HepG2 (cell line): ENCODE measurements around the gene SNAP23. TPM values are rescaled to one million over a fixed set of nuclear protein-coding genes. Genes with fewer than 3 reads are reported as not detected.
A peak's percentile ranks its signal among the peaks of the same experiment; 100 is the strongest.

Experiments used
- AGO1 ChIP-seq: fragments of 200-400 bp; formaldehyde crosslinking; IDR thresholded peaks from 2 replicates; pipeline ENCODE4 v1.6.1; 2017; ENCODE audit warnings: mild to moderate bottlenecking, low read depth, low read length, moderate library complexity; ENCODE audit not compliant: poor library complexity, severe bottlenecking
- AHR ChIP-seq: IDR thresholded peaks from 2 replicates; pipeline ENCODE4 v1.6.1; 2018; ENCODE audit warnings: missing genetic modification reagents, missing compliant biosample characterization
- ATF7 ChIP-seq, 2 experiments: fragments of 450-650 bp in 1 of 2; sonication (generic) in 1 of 2; formaldehyde crosslinking in 1 of 2; IDR thresholded peaks; 2 replicates each; pipeline versions ENCODE4 v1.4.0 to v1.6.1; 2016 to 2020; ENCODE audit warnings: antibody characterized with exemption in 1 of 2, mild to moderate bottlenecking in 1 of 2, missing genetic modification reagents in 1 of 2
- CHCHD3 ChIP-seq: sonication (generic); formaldehyde crosslinking; IDR thresholded peaks from 2 replicates; pipeline ENCODE4 v1.8.0; 2022; ENCODE audit warnings: mild to moderate bottlenecking, missing genetic modification reagents, moderate library complexity
- GLMP ChIP-seq: sonication (generic); formaldehyde crosslinking; IDR thresholded peaks from 2 replicates; pipeline ENCODE4 v1.9.0; 2021; ENCODE audit warnings: missing genetic modification reagents, mild to moderate bottlenecking, borderline replicate concordance
- HNRNPLL ChIP-seq: fragments of 200-400 bp; formaldehyde crosslinking; IDR thresholded peaks from 2 replicates; pipeline ENCODE4 v1.6.1; 2017; ENCODE audit warnings: mild to moderate bottlenecking, low read depth, low read length; ENCODE audit not compliant: poor library complexity, severe bottlenecking
- NCOA1 ChIP-seq: sonication (generic); formaldehyde crosslinking; IDR thresholded peaks from 2 replicates; pipeline ENCODE4 v1.9.0; 2021; ENCODE audit warnings: missing genetic modification reagents
- NFYC ChIP-seq: IDR thresholded peaks from 2 replicates; pipeline ENCODE4 v1.6.1; 2016; ENCODE audit warnings: missing genetic modification reagents, missing compliant biosample characterization
- RARA ChIP-seq: IDR thresholded peaks from 2 replicates; pipeline ENCODE4 v1.6.1; 2016; ENCODE audit warnings: missing genetic modification reagents, missing compliant biosample characterization
- SALL2 ChIP-seq: sonication (generic); formaldehyde crosslinking; IDR thresholded peaks from 2 replicates; pipeline ENCODE4 v1.8.1; 2023; ENCODE audit warnings: mild to moderate bottlenecking, missing genetic modification reagents, inconsistent platforms
- SETDB1 ChIP-seq: sonication (generic); formaldehyde crosslinking; IDR thresholded peaks from 2 replicates; pipeline ENCODE4 v1.5.1; 2020; ENCODE audit warnings: missing genetic modification reagents, mild to moderate bottlenecking, borderline replicate concordance
- XRCC5 ChIP-seq: fragments of 200-400 bp; formaldehyde crosslinking; optimal IDR thresholded peaks from 2 replicates; pipeline ENCODE3; 2017; ENCODE audit warnings: mild to moderate bottlenecking, low read length
- ZC3H13 ChIP-seq: sonication (generic); formaldehyde crosslinking; IDR thresholded peaks from 2 replicates; pipeline ENCODE4 v1.8.1; 2023; ENCODE audit warnings: mild to moderate bottlenecking, missing genetic modification reagents, moderate library complexity
- ZNF207 ChIP-seq: fragments of 450-650 bp; IDR thresholded peaks from 2 replicates; pipeline ENCODE4 v1.6.1; 2016; ENCODE audit warnings: antibody characterized with exemption, borderline replicate concordance
- ZNF24 ChIP-seq: fragments of 450-650 bp; IDR thresholded peaks from 2 replicates; pipeline ENCODE4 v1.6.1; 2017; ENCODE audit warnings: antibody characterized with exemption, mild to moderate bottlenecking
- ZNF3 ChIP-seq: IDR thresholded peaks from 2 replicates; pipeline ENCODE4 v1.7.0; 2017; ENCODE audit warnings: inconsistent platforms
- ZNF333 ChIP-seq: sonication (generic); formaldehyde crosslinking; IDR thresholded peaks from 2 replicates; pipeline ENCODE4 v1.4.0; 2020; ENCODE audit warnings: mild to moderate bottlenecking, missing genetic modification reagents, borderline replicate concordance
- ZNF441 ChIP-seq: sonication (generic); formaldehyde crosslinking; IDR thresholded peaks from 2 replicates; pipeline ENCODE4 v1.7.0; 2021; ENCODE audit warnings: missing genetic modification reagents, borderline replicate concordance
- ZNF468 ChIP-seq: sonication (generic); formaldehyde crosslinking; IDR thresholded peaks from 2 replicates; pipeline ENCODE4 v1.8.0; 2022; ENCODE audit warnings: mild to moderate bottlenecking, moderate library complexity, missing genetic modification reagents
- ZNF567 ChIP-seq: sonication (generic); formaldehyde crosslinking; IDR thresholded peaks from 2 replicates; pipeline ENCODE4 v1.8.1; 2023; ENCODE audit warnings: mild to moderate bottlenecking, missing genetic modification reagents, borderline replicate concordance
- polyA plus RNA-seq, 8 experiments: library from polyadenylated mRNA; depleted of rRNA in 3 of 8; stranded (reverse) in 7 of 8; unstranded in 1 of 8; fragments of >200 nt; fragmentation: Illumina TruSeq in 4 of 8; extraction: Trizol in 4 of 8; gene quantifications; 2 replicates each; pipeline versions ENCODE4 v1.2.1 to v1.2.3, GENCODE V29; 2011 to 2016; ENCODE audit warnings: low read depth in 4 of 8, missing spikeins in 1 of 8, mixed read lengths in 1 of 8; ENCODE audit not compliant: insufficient read depth in 1 of 8
- total RNA-seq, 5 experiments: library from RNA; depleted of rRNA; stranded (reverse); fragments of >200 nt; fragmentation: Illumina TruSeq; extraction: Trizol; gene quantifications; 2 replicates each; pipeline ENCODE4 v1.2.3, GENCODE V29; 2016; ENCODE audit warnings: low read depth in 1 of 5
- TF ChIP-seq, protein P1 (sequence below): sonication (generic); formaldehyde crosslinking; IDR thresholded peaks from 2 replicates; pipeline ENCODE4 v1.4.0; 2020; ENCODE audit warnings: missing genetic modification reagents, borderline replicate concordance
- TF ChIP-seq, protein P2 (sequence below): sonication (generic); formaldehyde crosslinking; IDR thresholded peaks from 2 replicates; pipeline ENCODE4 v1.4.0; 2020; ENCODE audit warnings: missing genetic modification reagents
- TF ChIP-seq, protein P3 (sequence below): sonication (generic); formaldehyde crosslinking; IDR thresholded peaks from 2 replicates; pipeline ENCODE4 v1.4.0; 2020; ENCODE audit warnings: mild to moderate bottlenecking, missing genetic modification reagents

The SNAP23 gene
- total and polyA plus RNA-seq, 2 of the 13 experiments (the other 11 are each of a cell fraction or from before 2014, with no cell fraction given): 37.0 to 101 TPM

- TF ChIP-seq NFYC (CRISPR knock-in tag) (no peak), CHCHD3 (CRISPR knock-in tag) (no peak), AHR (CRISPR knock-in tag) (no peak; the same call in 1 of the 2 replicates), ZNF468 (no peak), ATF7 (IDR thresholded peaks at IDR 0.05) (no peak), ATF7 (CRISPR knock-in tag; IDR thresholded peaks at IDR 0.05) (peak; percentile 22; the same call in 1 of the 2 replicates), ZNF207 (no peak), RARA (0 out of 2 replicates have a peak, but pooled peaks have one; percentile 33), ZNF567 (CRISPR knock-in tag) (no peak), NCOA1 (CRISPR knock-in tag) (peak; percentile 91; the same call in 1 of the 2 replicates), SALL2 (peak; percentile 60; the same call in 1 of the 2 replicates), SETDB1 (CRISPR knock-in tag) (no peak), HNRNPLL (peak; percentile 61), ZNF333 (CRISPR knock-in tag) (no peak), AGO1 (peak; percentile 36), ZNF441 (peak; percentile 84), GLMP (CRISPR knock-in tag) (no peak), XRCC5 (peak; percentile 82), ZNF3 (no peak), ZNF24 (no peak), ZC3H13 (no peak)
- TF ChIP-seq, protein P1, sequence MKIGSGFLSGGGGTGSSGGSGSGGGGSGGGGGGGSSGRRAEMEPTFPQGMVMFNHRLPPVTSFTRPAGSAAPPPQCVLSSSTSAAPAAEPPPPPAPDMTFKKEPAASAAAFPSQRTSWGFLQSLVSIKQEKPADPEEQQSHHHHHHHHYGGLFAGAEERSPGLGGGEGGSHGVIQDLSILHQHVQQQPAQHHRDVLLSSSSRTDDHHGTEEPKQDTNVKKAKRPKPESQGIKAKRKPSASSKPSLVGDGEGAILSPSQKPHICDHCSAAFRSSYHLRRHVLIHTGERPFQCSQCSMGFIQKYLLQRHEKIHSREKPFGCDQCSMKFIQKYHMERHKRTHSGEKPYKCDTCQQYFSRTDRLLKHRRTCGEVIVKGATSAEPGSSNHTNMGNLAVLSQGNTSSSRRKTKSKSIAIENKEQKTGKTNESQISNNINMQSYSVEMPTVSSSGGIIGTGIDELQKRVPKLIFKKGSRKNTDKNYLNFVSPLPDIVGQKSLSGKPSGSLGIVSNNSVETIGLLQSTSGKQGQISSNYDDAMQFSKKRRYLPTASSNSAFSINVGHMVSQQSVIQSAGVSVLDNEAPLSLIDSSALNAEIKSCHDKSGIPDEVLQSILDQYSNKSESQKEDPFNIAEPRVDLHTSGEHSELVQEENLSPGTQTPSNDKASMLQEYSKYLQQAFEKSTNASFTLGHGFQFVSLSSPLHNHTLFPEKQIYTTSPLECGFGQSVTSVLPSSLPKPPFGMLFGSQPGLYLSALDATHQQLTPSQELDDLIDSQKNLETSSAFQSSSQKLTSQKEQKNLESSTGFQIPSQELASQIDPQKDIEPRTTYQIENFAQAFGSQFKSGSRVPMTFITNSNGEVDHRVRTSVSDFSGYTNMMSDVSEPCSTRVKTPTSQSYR (CRISPR knock-in tag): no peak
- TF ChIP-seq, protein P2, sequence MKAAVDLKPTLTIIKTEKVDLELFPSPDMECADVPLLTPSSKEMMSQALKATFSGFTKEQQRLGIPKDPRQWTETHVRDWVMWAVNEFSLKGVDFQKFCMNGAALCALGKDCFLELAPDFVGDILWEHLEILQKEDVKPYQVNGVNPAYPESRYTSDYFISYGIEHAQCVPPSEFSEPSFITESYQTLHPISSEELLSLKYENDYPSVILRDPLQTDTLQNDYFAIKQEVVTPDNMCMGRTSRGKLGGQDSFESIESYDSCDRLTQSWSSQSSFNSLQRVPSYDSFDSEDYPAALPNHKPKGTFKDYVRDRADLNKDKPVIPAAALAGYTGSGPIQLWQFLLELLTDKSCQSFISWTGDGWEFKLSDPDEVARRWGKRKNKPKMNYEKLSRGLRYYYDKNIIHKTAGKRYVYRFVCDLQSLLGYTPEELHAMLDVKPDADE (CRISPR knock-in tag): no peak
- TF ChIP-seq, protein P3, sequence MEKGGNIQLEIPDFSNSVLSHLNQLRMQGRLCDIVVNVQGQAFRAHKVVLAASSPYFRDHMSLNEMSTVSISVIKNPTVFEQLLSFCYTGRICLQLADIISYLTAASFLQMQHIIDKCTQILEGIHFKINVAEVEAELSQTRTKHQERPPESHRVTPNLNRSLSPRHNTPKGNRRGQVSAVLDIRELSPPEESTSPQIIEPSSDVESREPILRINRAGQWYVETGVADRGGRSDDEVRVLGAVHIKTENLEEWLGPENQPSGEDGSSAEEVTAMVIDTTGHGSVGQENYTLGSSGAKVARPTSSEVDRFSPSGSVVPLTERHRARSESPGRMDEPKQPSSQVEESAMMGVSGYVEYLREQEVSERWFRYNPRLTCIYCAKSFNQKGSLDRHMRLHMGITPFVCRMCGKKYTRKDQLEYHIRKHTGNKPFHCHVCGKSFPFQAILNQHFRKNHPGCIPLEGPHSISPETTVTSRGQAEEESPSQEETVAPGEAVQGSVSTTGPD (CRISPR knock-in tag): no peak
Measured at GRCh38 chr15:42490671-42491538, 4.5 kb upstream of the SNAP23 start, which contains the start of gene ZNF106 (continued).
